GM18873 (cell line): ENCODE data around the gene ABCB7.
"Not testable (repeated sequence)": the region's sequence is repeated elsewhere in the genome, so short reads cannot be mapped to it uniquely, and the experiment has no call there.

Experiments
- ATAC-seq: cut with Tn5 transposase; IDR thresholded peaks from one replicate; pipeline ENCODE4 v1.9.1; 2021; ENCODE audit warnings: mild to moderate bottlenecking, moderate library complexity, moderate number of reproducible peaks; ENCODE audit not compliant: unreplicated experiment, low FRiP score

Gene ABCB7

GRCh38 chrX:75155827-75156525 lies at the start of gene ABCB7:
TSS of gene ABCB7 (minus strand) at chrX:75156283. CDS start at chrX:75156272, 11 bp downstream.
- ATAC-seq: peak; percentile 85

- ATAC-seq: not testable (repeated sequence)
Measured at GRCh38 chrX:75188415-75189206, 32.5 kb upstream of the ABCB7 start.

GRCh38 chrX:75181721-75182120 lies 25.6 kb upstream of the ABCB7 start:
- ATAC-seq: no peak

GRCh38 chrX:75179536-75180293 lies 23.6 kb upstream of the ABCB7 start:
- not testable (repeated sequence) for ATAC-seq

- ATAC-seq: not testable (repeated sequence)
Measured at GRCh38 chrX:75172257-75172890, 16.3 kb upstream of the ABCB7 start.

- no peak for ATAC-seq
Measured at GRCh38 chrX:75158054-75158453, 2.0 kb upstream of the ABCB7 start.

- peak; percentile 6 for ATAC-seq
Measured at GRCh38 chrX:75156531-75156945, 455 bp upstream of the ABCB7 start.

- peak; percentile 16 for ATAC-seq
Measured at GRCh38 chrX:75155447-75155826, 646 bp downstream of the ABCB7 start.

- no peak for ATAC-seq
Measured at GRCh38 chrX:75154871-75155270, 1.2 kb downstream of the ABCB7 start.

GRCh38 chrX:75151827-75152592 lies 4.1 kb downstream of the ABCB7 start:
- no peak for ATAC-seq

- ATAC-seq: no peak
Measured at GRCh38 chrX:75149654-75150053, 6.4 kb downstream of the ABCB7 start.

GRCh38 chrX:75132672-75133071 lies 23.4 kb downstream of the ABCB7 start:
- ATAC-seq: no peak

- ATAC-seq: no peak
Measured at GRCh38 chrX:75131973-75132627, 24.0 kb downstream of the ABCB7 start.

- ATAC-seq: not testable (repeated sequence)
Measured at GRCh38 chrX:75129069-75129468, 27.0 kb downstream of the ABCB7 start.

GRCh38 chrX:75118296-75118695 lies 37.8 kb downstream of the ABCB7 start:
- ATAC-seq: no peak

- no peak for ATAC-seq
Measured at GRCh38 chrX:75115707-75116413, 40.2 kb downstream of the ABCB7 start.

- ATAC-seq: no peak
Measured at GRCh38 chrX:75114638-75115037, 41.4 kb downstream of the ABCB7 start.

- ATAC-seq: no peak
Measured at GRCh38 chrX:75113664-75114063, 42.4 kb downstream of the ABCB7 start.
